ENCODE data around the gene RABGAP1L.

RABGAP1L gene

GRCh38 chr1:174954073-174954460 lies 794.7 kb downstream of the RABGAP1L start:
- DNase-seq: peak; percentile 98

- peak; percentile 88 for DNase-seq
Measured at GRCh38 chr1:174954671-174955669, 795.6 kb downstream of the RABGAP1L start.

- no peak for DNase-seq
Measured at GRCh38 chr1:174956086-174956485, 796.8 kb downstream of the RABGAP1L start.

GRCh38 chr1:174956976-174957375 lies 797.7 kb downstream of the RABGAP1L start:
- no peak for DNase-seq

GRCh38 chr1:174957829-174958228 lies 798.5 kb downstream of the RABGAP1L start:
- no peak for DNase-seq

- no peak for DNase-seq
Measured at GRCh38 chr1:174958396-174958795, 799.1 kb downstream of the RABGAP1L start.

GRCh38 chr1:174960362-174960761 lies 801.0 kb downstream of the RABGAP1L start:
- no peak for DNase-seq

GRCh38 chr1:174963529-174964125 lies 804.3 kb downstream of the RABGAP1L start:
- DNase-seq: peak; percentile 35

GRCh38 chr1:174964261-174964971 lies 805.1 kb downstream of the RABGAP1L start:
- peak; percentile 43 for DNase-seq

- no peak for DNase-seq
Measured at GRCh38 chr1:174964972-174965361, 805.6 kb downstream of the RABGAP1L start.

GRCh38 chr1:174965362-174966007 lies 806.2 kb downstream of the RABGAP1L start:
- DNase-seq: no peak

- DNase-seq: no peak
Measured at GRCh38 chr1:174966008-174966572, 806.8 kb downstream of the RABGAP1L start.

- no peak for DNase-seq
Measured at GRCh38 chr1:174967845-174968705, 808.8 kb downstream of the RABGAP1L start.

GRCh38 chr1:174968750-174969244 lies 809.5 kb downstream of the RABGAP1L start:
- no peak for DNase-seq

- no peak for DNase-seq
Measured at GRCh38 chr1:174969977-174970376, 810.7 kb downstream of the RABGAP1L start.

- no peak for DNase-seq
Measured at GRCh38 chr1:174971466-174971865, 812.1 kb downstream of the RABGAP1L start.

- DNase-seq: no peak
Measured at GRCh38 chr1:174971902-174972301, 812.6 kb downstream of the RABGAP1L start.

- no peak for DNase-seq
Measured at GRCh38 chr1:174974711-174975119, 815.4 kb downstream of the RABGAP1L start.

- DNase-seq: no peak
Measured at GRCh38 chr1:174975764-174976163, 816.4 kb downstream of the RABGAP1L start.

GRCh38 chr1:174976436-174977108 lies 817.3 kb downstream of the RABGAP1L start:
- no peak for DNase-seq
